RWPE1 (cell line): Measurements from ENCODE around the gene TNC.

Experiments
- CTCF ChIA-PET: fragments of 350-600 bp; sonication (Branson Sonifier 250); formaldehyde crosslinking; extraction: SDS; loops from one replicate; lab custom pipeline; 2021; lab: Yijun Ruan, JAX
- POLR2A ChIA-PET: fragments of 400-600 bp; formaldehyde crosslinking; extraction: SDS; loops from one replicate; lab custom pipeline; 2020; ENCODE audit warnings: antibody characterized with exemption; ENCODE audit not compliant: low non-redundant PET; lab: Yijun Ruan, JAX
- DNase-seq: peaks from one replicate; pipeline ENCODE4 v3.0.0; 2012; ENCODE audit warnings: low spot score
- H3K27ac ChIP-seq: fragments of 450-650 bp; 2 replicates; pipeline ENCODE4 v1.5.1; 2017
- CTCF ChIP-seq: fragments of 450-650 bp; conservative IDR thresholded peaks from 2 replicates; pipeline ENCODE4 v1.5.1; 2017; ENCODE audit warnings: low read depth, mild to moderate bottlenecking

TNC gene

GRCh38 chr9:115058684-115059315 lies 59.2 kb downstream of the TNC start:
- peak; percentile 89 for DNase-seq
- no peak for TF ChIP-seq CTCF
- ChIA-PET CTCF (interaction anchor here (0.6 kb wide), 2 partner anchors 15 to 546 kb away, joined by 3 to 4 read pairs; no protein-coding TSS in a partner anchor), POLR2A (no interaction called here)
- H3K27ac ChIP-seq: no peak overlapping the region; the same call in 1 of the 2 replicates

GRCh38 chr9:115058175-115058574 lies 59.8 kb downstream of the TNC start:
- no peak overlapping the region for H3K27ac ChIP-seq
- ChIA-PET CTCF (interaction anchor here (0.6 kb wide), 2 partner anchors 15 to 546 kb away, joined by 3 to 4 read pairs; no protein-coding TSS in a partner anchor), POLR2A (interaction anchor here (0.6 kb wide), 1 partner anchor 8 kb away, joined by 6 read pairs; no protein-coding TSS in a partner anchor)
- TF ChIP-seq CTCF: no peak
- DNase-seq: no peak

GRCh38 chr9:115057559-115057958 lies 60.4 kb downstream of the TNC start:
- no peak overlapping the region for H3K27ac ChIP-seq
- no peak for DNase-seq
- ChIA-PET POLR2A (interaction anchor here (0.6 kb wide), 1 partner anchor 8 kb away, joined by 6 read pairs; no protein-coding TSS in a partner anchor), CTCF (no interaction called here)
- no peak for TF ChIP-seq CTCF

- ChIA-PET CTCF (interaction anchor here (0.7 kb wide), 1 partner anchor 144 kb away, joined by 3 read pairs; no protein-coding TSS in a partner anchor), POLR2A (no interaction called here)
- H3K27ac ChIP-seq: no peak overlapping the region
- no peak for DNase-seq
- no peak for TF ChIP-seq CTCF
Observed at GRCh38 chr9:115050002-115050490, 67.9 kb downstream of the TNC start.

GRCh38 chr9:115046824-115047223 lies 71.1 kb downstream of the TNC start:
- DNase-seq: no peak
- ChIA-PET POLR2A (interaction anchor here (0.7 kb wide), 1 partner anchor 390 kb away, joined by 4 read pairs; no protein-coding TSS in a partner anchor), CTCF (no interaction called here)
- no peak for TF ChIP-seq CTCF
- H3K27ac ChIP-seq: no peak overlapping the region

- TF ChIP-seq CTCF: no peak
- CTCF ChIA-PET: no interaction called here
- no peak for DNase-seq
- POLR2A ChIA-PET: no interaction called here
- H3K27ac ChIP-seq: no peak overlapping the region
Observed at GRCh38 chr9:115046199-115046598, 71.8 kb downstream of the TNC start.
